HL-60 (cell line): Measurements from ENCODE around the gene SLC2A13.

ENCODE experiments used
- DNase-seq, 2 experiments: peaks; one replicate each; pipeline ENCODE4 v3.0.0-alpha.2; 2010 to 2020; ENCODE audit warnings: low read depth in 1 of 2, low spot score in 1 of 2
- H3K27ac ChIP-seq: fragments of 250-450 bp; sonication (Bioruptor Pico); replicated peaks from 2 replicates; pipeline ENCODE4 v1.5.1; 2020; ENCODE audit warnings: mild to moderate bottlenecking, moderate library complexity
- H3K27me3 ChIP-seq: fragments of 250-450 bp; sonication (Bioruptor Pico); 2 replicates; pipeline ENCODE4 v1.5.1; 2021; ENCODE audit warnings: mild to moderate bottlenecking, moderate library complexity; ENCODE audit not compliant: insufficient read depth, poor library complexity, severe bottlenecking
- H3K4me3 ChIP-seq: replicated peaks from 2 replicates; pipeline ENCODE4 v1.5.1; 2011; ENCODE audit warnings: mild to moderate bottlenecking, control low read depth, low read length; ENCODE audit not compliant: insufficient read depth
- CTCF ChIP-seq: IDR thresholded peaks from one replicate; pipeline ENCODE4 v1.5.1; 2011; ENCODE audit warnings: low read length, control low read depth, inconsistent platforms; ENCODE audit not compliant: insufficient read depth
- GABPA ChIP-seq: IDR thresholded peaks from 2 replicates; pipeline ENCODE4 v1.6.1; 2012; ENCODE audit warnings: low read depth
- POLR2AphosphoS5 ChIP-seq: IDR thresholded peaks from 2 replicates; pipeline ENCODE4 v1.6.1; 2012; ENCODE audit warnings: low read depth
- REST ChIP-seq: IDR thresholded peaks from 2 replicates; pipeline ENCODE4 v1.6.1; 2012; ENCODE audit warnings: low read depth; ENCODE audit not compliant: insufficient replicate concordance
- SPI1 ChIP-seq: IDR thresholded peaks from 2 replicates; pipeline ENCODE4 v1.6.1; 2012; ENCODE audit warnings: low read depth, mild to moderate bottlenecking, borderline replicate concordance

Gene SLC2A13

GRCh38 chr12:39930101-39930500 lies 175.8 kb downstream of the SLC2A13 start:
- H3K27me3 ChIP-seq: no peaks in the 10 kb centered on the region
- H3K4me3 ChIP-seq: no peak overlapping the region
- DNase-seq: no peak
- no peak for TF ChIP-seq POLR2AphosphoS5
- no peak for TF ChIP-seq REST
- no peak for TF ChIP-seq GABPA
- no peak for TF ChIP-seq SPI1
- H3K27ac ChIP-seq: no peak overlapping the region

GRCh38 chr12:39928181-39928899 lies 177.5 kb downstream of the SLC2A13 start:
- Histone ChIP-seq H3K27ac (no peak overlapping the region), H3K4me3 (no peak overlapping the region), H3K27me3 (no peaks in the 10 kb centered on the region)
- TF ChIP-seq GABPA (no peak), POLR2AphosphoS5 (no peak), CTCF (no peak), REST (no peak), SPI1 (no peak)
- no peak for DNase-seq

GRCh38 chr12:39923364-39923763 lies 182.5 kb downstream of the SLC2A13 start:
- no peak overlapping the region for H3K27ac ChIP-seq
- no peak for DNase-seq
- TF ChIP-seq POLR2AphosphoS5 (no peak), CTCF (no peak), REST (no peak), GABPA (no peak), SPI1 (no peak)

More at GRCh38 chr12:39923364-39923763, 182.5 kb downstream of the SLC2A13 start:
- Histone ChIP-seq H3K4me3 (no peak overlapping the region), H3K27me3 (no peaks in the 10 kb centered on the region)
